GM18868 (cell line): ENCODE results near the gene CFLAR.

Source experiments
- ATAC-seq: cut with Tn5 transposase; IDR thresholded peaks from one replicate; pipeline ENCODE4 v1.9.1; 2021; ENCODE audit warnings: mild to moderate bottlenecking, moderate library complexity; ENCODE audit not compliant: unreplicated experiment

The CFLAR gene

GRCh38 chr2:201205515-201205849, 89.5 kb downstream of the CFLAR start:
- no peak for ATAC-seq

- ATAC-seq = peak; percentile 81
These were observed 92.7 kb downstream of the CFLAR start for GRCh38 chr2:201208563-201209252.

DNA sequence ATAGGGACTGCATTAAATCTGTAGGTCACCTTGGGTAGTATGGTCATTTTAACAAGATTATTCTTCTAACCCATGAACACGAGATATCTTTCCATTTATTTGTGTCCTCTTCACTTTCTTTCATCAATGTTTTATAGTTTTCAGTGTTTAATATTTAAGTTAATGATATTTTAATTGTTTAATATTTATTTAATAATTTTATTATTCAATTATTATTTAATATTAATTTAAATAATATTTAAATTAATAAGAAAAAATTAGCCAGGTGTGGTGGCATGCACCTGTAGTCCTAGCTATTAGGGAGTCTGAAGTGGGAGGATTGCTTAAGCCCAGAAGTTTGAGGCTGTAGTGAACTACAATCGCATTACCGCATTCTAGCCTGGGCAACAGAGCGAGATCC, 100.0 kb downstream of the CFLAR start:
- ATAC-seq = no peak

GRCh38 chr2:201216918-201217317, 101.0 kb downstream of the CFLAR start:
- ATAC-seq = no peak

- ATAC-seq = no peak
These were observed 102.8 kb downstream of the CFLAR start for GRCh38 chr2:201218780-201219179.

DNA sequence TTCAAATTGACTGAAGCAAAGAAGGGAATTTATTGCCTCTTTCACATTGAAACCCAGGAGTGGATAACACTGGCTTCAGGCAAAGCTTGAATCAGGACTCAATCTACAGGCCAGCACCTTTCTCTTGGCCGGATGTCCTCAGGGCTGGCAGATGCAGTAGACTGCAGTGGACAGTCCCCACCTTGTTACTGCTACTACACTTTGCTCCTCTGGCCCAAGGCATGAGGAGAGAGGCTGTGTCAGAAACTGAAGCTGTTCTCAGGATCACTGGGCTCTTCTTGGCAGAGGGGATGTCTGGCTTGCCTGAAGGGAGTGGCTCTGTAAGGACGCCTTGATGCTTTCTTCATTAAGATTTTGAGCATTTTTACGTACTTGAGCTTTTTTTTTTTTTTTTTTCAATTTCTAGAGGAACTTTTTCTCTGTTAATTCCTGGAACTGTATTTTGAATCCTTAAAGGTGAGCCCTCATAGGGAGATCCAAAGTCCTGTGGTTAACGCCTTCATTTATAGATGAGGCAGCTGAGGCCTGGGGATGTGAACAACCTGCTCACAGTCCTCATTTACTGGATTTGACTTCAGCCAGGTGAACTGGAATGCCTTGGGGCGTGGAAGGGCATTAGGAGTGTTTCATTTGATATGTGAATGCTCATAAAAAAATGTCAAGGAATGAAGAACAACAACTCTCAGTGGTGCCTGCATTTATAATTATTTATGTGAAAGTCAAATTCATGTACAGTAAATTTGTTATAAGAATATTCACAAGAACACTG, 103.5 kb downstream of the CFLAR start:
- ATAC-seq = no peak

- no peak for ATAC-seq
These were observed 104.2 kb downstream of the CFLAR start for GRCh38 chr2:201220102-201220570.

GRCh38 chr2:201223089-201224073, 107.4 kb downstream of the CFLAR start:
- ATAC-seq = peak; percentile 85
